ENCODE data around the gene NUP153.

The NUP153 gene

GRCh38 chr6:17721671-17722070, 14.9 kb upstream of the NUP153 start:
- H3K4me3 ChIP-seq (replicated peaks in 1 of 2; ENCODE audit: low read depth in 2 of 2, low read length in 2 of 2) = no peak overlapping the region
- DNase-seq (ENCODE audit: low read depth in 2 of 2) = no peak
- TF ChIP-seq CTCF (IDR thresholded peaks at IDR 0.05; ENCODE audit: low read depth, low read length) = no peak

DNA sequence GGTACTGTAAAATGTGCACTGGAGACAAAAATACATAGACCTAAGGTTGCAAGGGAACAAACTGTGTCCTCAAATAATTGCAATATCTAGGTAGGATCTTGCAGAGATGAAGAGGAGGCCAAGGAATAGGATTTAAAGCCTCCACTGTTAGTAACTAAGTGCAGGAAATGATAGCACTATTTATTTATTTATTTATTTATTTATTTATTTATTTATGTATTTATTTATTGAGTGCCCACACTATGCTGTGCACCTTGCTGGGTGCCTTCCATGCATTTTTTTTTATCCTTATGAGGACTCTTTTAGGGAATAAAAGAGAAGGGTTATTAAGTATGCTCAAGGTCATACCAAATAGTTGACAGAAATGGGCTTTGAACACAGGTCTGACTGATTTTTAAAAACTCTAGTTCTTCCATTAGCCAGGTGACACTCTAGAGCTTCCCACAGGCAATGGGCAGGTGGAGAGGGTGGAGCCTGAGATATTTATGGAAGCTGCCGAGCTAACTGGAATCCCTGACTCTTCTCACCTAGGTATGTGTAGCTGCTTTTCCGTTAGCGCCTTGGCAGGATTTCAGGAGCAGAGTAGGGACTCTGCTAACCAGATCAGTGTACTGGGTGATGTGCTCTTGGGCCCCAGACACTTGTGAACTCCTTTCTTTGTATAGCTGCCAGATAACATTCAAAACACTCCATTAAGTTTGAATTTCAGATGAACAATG, 12.8 kb upstream of the NUP153 start:
- no peak for TF ChIP-seq CTCF (IDR thresholded peaks at IDR 0.05; ENCODE audit: low read depth, low read length)
- H3K4me3 ChIP-seq (replicated peaks in 1 of 2; ENCODE audit: low read depth in 2 of 2, low read length in 2 of 2) = no peak overlapping the region
- DNase-seq (ENCODE audit: low read depth in 2 of 2) = no peak

DNA sequence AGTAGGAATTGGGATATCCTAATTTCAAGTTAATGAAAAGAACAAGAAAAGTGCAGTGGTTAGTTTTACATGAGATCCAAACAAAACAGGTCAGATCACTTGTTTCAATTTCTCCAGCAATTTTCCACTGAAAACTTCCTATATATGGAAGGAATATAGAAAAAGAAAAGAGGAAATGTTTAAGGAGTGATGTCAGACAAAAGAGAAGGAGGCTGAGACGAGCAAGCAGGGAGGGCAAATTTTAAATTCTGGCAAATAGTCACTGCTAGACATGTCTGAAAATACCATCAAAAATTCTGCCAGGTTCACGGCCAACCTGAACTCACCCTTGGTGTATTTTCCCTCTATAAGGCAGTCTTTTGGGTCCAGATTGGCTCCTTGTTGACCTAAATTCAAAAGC, 9.5 kb upstream of the NUP153 start:
- no peak for TF ChIP-seq CTCF (IDR thresholded peaks at IDR 0.05; ENCODE audit: low read depth, low read length)
- H3K4me3 ChIP-seq (replicated peaks in 1 of 2; ENCODE audit: low read depth in 2 of 2, low read length in 2 of 2) = no peak overlapping the region
- DNase-seq (ENCODE audit: low read depth in 2 of 2) = no peak

DNA sequence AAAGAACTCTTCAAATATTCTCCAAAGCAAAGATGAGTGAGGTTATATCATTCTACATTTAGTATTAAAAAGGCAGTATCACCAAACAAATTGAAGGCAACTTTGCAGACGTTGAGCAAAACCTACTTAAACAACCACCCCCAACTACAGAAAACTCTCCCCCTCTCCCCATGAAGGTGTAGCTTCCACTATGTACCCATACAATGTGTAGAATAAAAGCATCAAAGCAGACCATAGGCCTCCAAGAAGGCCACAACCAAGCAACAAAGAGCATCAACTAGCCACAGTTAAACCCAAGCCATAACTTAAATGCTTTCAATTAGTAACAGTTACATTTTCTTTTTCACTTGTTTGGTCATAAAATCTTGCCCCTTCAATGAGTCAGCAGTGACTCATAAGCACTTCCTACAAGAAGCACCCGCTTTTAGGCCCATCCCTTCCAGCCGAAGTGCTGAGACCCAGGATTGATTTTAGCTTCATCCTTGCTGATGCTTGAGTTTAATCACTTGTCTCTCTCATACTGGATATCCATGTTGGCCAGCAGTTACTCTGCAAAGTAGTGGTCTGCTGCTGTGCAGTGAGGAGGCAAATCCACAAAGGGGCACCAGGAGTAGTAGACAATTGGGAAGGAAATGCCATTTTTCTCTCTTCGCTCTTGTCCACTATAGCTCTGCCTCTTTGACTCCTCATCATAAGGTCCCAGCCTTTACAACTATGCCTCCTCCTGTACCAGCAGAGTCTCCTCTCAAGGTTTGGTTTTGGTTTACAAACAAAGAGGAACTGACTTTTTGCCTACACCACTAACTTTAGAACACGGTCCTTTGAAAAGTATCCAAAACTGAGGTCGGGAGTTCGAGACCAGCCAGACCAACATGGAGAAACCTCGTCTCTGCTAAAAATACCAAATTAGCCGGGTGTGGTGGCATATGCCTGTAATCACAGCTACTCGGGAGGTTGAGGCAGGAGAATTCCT, 8.4 kb upstream of the NUP153 start:
- no peak overlapping the region for H3K4me3 ChIP-seq (replicated peaks in 1 of 2; ENCODE audit: low read depth in 2 of 2, low read length in 2 of 2)
- TF ChIP-seq CTCF (IDR thresholded peaks at IDR 0.05; ENCODE audit: low read depth, low read length) = no peak
- peak; percentile 82 to 93 for DNase-seq (ENCODE audit: low read depth in 2 of 2)

DNA sequence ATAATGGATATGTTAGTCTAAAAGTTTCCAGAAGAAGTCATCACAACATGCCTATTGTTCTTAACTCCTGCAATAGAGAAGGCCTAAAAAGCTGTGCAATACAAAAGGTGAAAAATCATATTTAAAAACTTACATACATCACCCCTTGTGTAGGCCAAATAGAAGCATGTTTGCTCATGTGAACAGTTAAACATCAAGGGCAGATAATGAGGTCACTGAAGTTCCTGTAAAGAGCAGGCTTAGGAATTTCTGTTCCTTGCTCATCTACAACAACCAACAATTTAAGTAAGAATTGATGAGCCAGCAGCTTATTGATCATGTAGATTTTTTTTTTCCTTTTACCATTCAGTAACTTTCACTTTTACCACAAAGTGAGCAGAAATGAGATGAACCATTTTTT, 7.5 kb upstream of the NUP153 start:
- TF ChIP-seq CTCF (IDR thresholded peaks at IDR 0.05; ENCODE audit: low read depth, low read length) = no peak
- no peak for DNase-seq (ENCODE audit: low read depth in 2 of 2)
- H3K4me3 ChIP-seq (replicated peaks in 1 of 2; ENCODE audit: low read depth in 2 of 2, low read length in 2 of 2) = no peak overlapping the region

GRCh38 chr6:17712576-17712975, 5.9 kb upstream of the NUP153 start:
- H3K4me3 ChIP-seq (replicated peaks in 1 of 2; ENCODE audit: low read depth in 2 of 2, low read length in 2 of 2) = no peak overlapping the region
- DNase-seq (ENCODE audit: low read depth in 2 of 2) = no peak
- TF ChIP-seq CTCF (IDR thresholded peaks at IDR 0.05; ENCODE audit: low read depth, low read length) = no peak

Data from cardiac fibroblast (primary cell).